Adrenal gland (tissue), 5 donors: ENCODE measurements around the gene SLC43A2.

ENCODE experiments used
- CTCF ChIP-seq, 6 experiments: fragments of 450-650 bp in 4 of 6; fragments of 200-600 bp in 2 of 6; sonication (generic) in 1 of 6; IDR thresholded peaks; 1 replicate in 5 of 6; 2 replicates in 1 of 6; pipeline versions ENCODE4 v1.5.1 to v1.8.0; 2016 to 2021; ENCODE audit warnings: antibody characterized with exemption in 6 of 6, mild to moderate bottlenecking in 2 of 6, moderate library complexity in 1 of 6
- POLR2A ChIP-seq, 2 donors: fragments of 450-650 bp; IDR thresholded peaks; one replicate each; pipeline ENCODE4 v1.6.1; 2017; ENCODE audit warnings: antibody characterized with exemption in 2 of 2, mild to moderate bottlenecking in 2 of 2, moderate library complexity in 1 of 2
- donor health status: DM: no; HTN: no; CAD: no.

- no peak for TF ChIP-seq CTCF (IDR thresholded peaks at IDR 0.05)
- TF ChIP-seq POLR2A (IDR thresholded peaks at IDR 0.05), result no peak
Observed at GRCh38 chr17:1578029-1578428, 50.6 kb downstream of the SLC43A2 start.
